K562 (cell line): ENCODE measurements around the gene USP31. TPM values are rescaled to one million over a fixed set of nuclear protein-coding genes. Genes with fewer than 3 reads are reported as not detected.

Source experiments
- ATAC-seq: fragments of 200-7000 bp; cut with Tn5 transposase; 3 replicates; pipeline ENCODE4 v1.9.1; 2020; ENCODE audit warnings: moderate library complexity
- BruUV-seq: library from RNA; stranded (reverse); fragments of 400-500 nt; replicated peaks from 2 replicates; lab custom pipeline; 2021; lab: Mats Ljungman, UMichigan
- CTCF ChIA-PET: fragments of 300-600 bp; formaldehyde crosslinking; extraction: SDS; loops from one replicate; lab custom pipeline; 2021; ENCODE audit warnings: low intra/inter-chr PET ratio; lab: Yijun Ruan, JAX
- POLR2A ChIA-PET: fragments of 300-600, 350-650 bp; sonication (Branson Sonifier 250); formaldehyde crosslinking; extraction: SDS; loops from one replicate; lab custom pipeline; 2021; ENCODE audit warnings: antibody characterized with exemption, inconsistent platforms; lab: Yijun Ruan, JAX
- DNase-seq, 4 experiments: peaks; one replicate each; pipeline versions ENCODE4 v3.0.0 to v3.0.0-alpha.2; 2011 to 2018; ENCODE audit warnings: low spot score in 3 of 4, mixed read lengths in 3 of 4; ENCODE audit errors: extremely low read depth in 1 of 4
- FAIRE-seq: peaks from 2 replicates; lab custom pipeline; 2011; peaks lifted over from hg19 to GRCh38; lab: Jason Lieb, UNC
- H2AFZ ChIP-seq: 2 replicates; pipeline ENCODE4 v1.6.0; 2011; ENCODE audit warnings: low read depth, low read length, control low read depth, inconsistent platforms
- H3K27ac ChIP-seq: fragments of 200-600 bp; 3 replicates; pipeline ENCODE4 v1.8.0; 2011; ENCODE audit warnings: low read depth, mild to moderate bottlenecking, control low read depth, inconsistent platforms, low read length, moderate library complexity, mixed read lengths; ENCODE audit errors: extremely low read depth
- H3K27me3 ChIP-seq, 2 experiments: fragments of 300-600 bp in 1 of 2; 2 replicates in 1 of 2; 3 replicates in 1 of 2; pipeline versions ENCODE4 v1.6.0 to v1.8.0; 2011; ENCODE audit warnings: inconsistent platforms in 2 of 2, low read length in 2 of 2, mild to moderate bottlenecking in 1 of 2, mixed read lengths in 1 of 2, moderate library complexity in 1 of 2; ENCODE audit not compliant: control insufficient read depth in 2 of 2, insufficient read depth in 2 of 2
- H3K36me3 ChIP-seq: fragments of 300-600 bp; 3 replicates; pipeline ENCODE4 v1.8.0; 2011; ENCODE audit warnings: mild to moderate bottlenecking, low read length, inconsistent platforms; ENCODE audit not compliant: control insufficient read depth, insufficient read depth
- H3K4me1 ChIP-seq, 2 experiments: fragments of 200-600 bp in 1 of 2; replicated peaks in 1 of 2; 2 replicates in 1 of 2; 3 replicates in 1 of 2; pipeline versions ENCODE4 v1.5.1 to v1.8.0; 2011; ENCODE audit warnings: inconsistent platforms in 2 of 2, low read length in 2 of 2, mild to moderate bottlenecking in 1 of 2, mixed read lengths in 1 of 2, moderate library complexity in 1 of 2; ENCODE audit not compliant: control insufficient read depth in 2 of 2, insufficient read depth in 2 of 2
- H3K4me2 ChIP-seq: 2 replicates; pipeline ENCODE4 v1.6.1; 2011; ENCODE audit warnings: low read length, control low read depth, inconsistent platforms, mixed read lengths; ENCODE audit not compliant: insufficient read depth
- H3K4me3 ChIP-seq: fragments of 200-600 bp; sonication (generic), shearing (Covaris generic); 2 replicates; pipeline ENCODE4 v1.5.1; 2016; ENCODE audit warnings: control low read depth, inconsistent platforms
- H3K79me2 ChIP-seq: fragments of 200-600 bp; 3 replicates; pipeline ENCODE4 v1.8.0; 2011; ENCODE audit warnings: low read length, inconsistent platforms; ENCODE audit not compliant: control insufficient read depth, insufficient read depth
- H3K9ac ChIP-seq, 2 experiments: 2 replicates each; pipeline versions ENCODE4 v1.6.0 to v1.6.1; 2011; ENCODE audit warnings: low read depth in 2 of 2, low read length in 2 of 2, control low read depth in 1 of 2, inconsistent platforms in 1 of 2, mild to moderate bottlenecking in 1 of 2, mixed read lengths in 1 of 2; ENCODE audit not compliant: insufficient read depth in 1 of 2
- H3K9me1 ChIP-seq: one replicate; pipeline ENCODE4 v1.6.0; 2011; ENCODE audit warnings: inconsistent platforms, mild to moderate bottlenecking, low read length, moderate library complexity; ENCODE audit not compliant: control insufficient read depth, insufficient read depth
- H3K9me3 ChIP-seq: replicated peaks from 2 replicates; pipeline ENCODE4 v1.5.1; 2011; ENCODE audit warnings: low read depth, low read length, inconsistent platforms; ENCODE audit not compliant: control insufficient read depth, insufficient read depth
- H4K20me1 ChIP-seq: replicated peaks from 2 replicates; pipeline ENCODE4 v1.6.1; 2011; ENCODE audit warnings: low read length, inconsistent platforms, mixed read lengths; ENCODE audit not compliant: control insufficient read depth, insufficient read depth
- CBX8 ChIP-seq: fragments of 200-600 bp; sonication (generic); IDR thresholded peaks from 2 replicates; pipeline ENCODE4 v1.6.1; 2012; ENCODE audit warnings: borderline replicate concordance, mixed run types, low read depth, mild to moderate bottlenecking, moderate library complexity, mixed read lengths, low read length, control low read depth, inconsistent platforms; ENCODE audit not compliant: poor library complexity, severe bottlenecking; ENCODE audit errors: extremely low read depth
- CCNT2 ChIP-seq: IDR thresholded peaks from 2 replicates; pipeline ENCODE4 v1.6.1; 2011; ENCODE audit warnings: borderline replicate concordance, low read depth, mild to moderate bottlenecking, moderate library complexity, mixed read lengths, low read length; ENCODE audit not compliant: insufficient read length; ENCODE audit errors: extremely low read depth
- CREM ChIP-seq: IDR thresholded peaks from 2 replicates; pipeline ENCODE4 v1.6.1; 2014; ENCODE audit warnings: antibody characterized with exemption, low read depth
- ZNF121 ChIP-seq: sonication (generic); formaldehyde crosslinking; conservative IDR thresholded peaks from 2 replicates; pipeline ENCODE4 v1.8.0; 2022; ENCODE audit warnings: missing genetic modification reagents
- WGBS: fragments of 100-300 bp; shearing (Covaris generic); methylation state at CpG from one replicate; pipeline ENCODE4 v1.1.6; 2016; ENCODE audit warnings: low coverage, mixed read lengths; ENCODE audit not compliant: insufficient coverage; ENCODE audit errors: missing lambda C conversion rate; 5-methylcytosine and 5-hydroxymethylcytosine counted together
- in situ Hi-C: fragments of 300-500 bp; cut with MboI; formaldehyde crosslinking; loops from 4 replicates; pipeline ENCODE4 v1.15.0; 2018; ENCODE audit warnings: inconsistent platforms, mixed read lengths
- intact Hi-C: fragments of 100-400 bp; cut with micrococcal nuclease; formaldehyde crosslinking; loops from 2 replicates; pipeline ENCODE4 v1.14.2; 2022
- polyA plus RNA-seq, 8 experiments: library from polyadenylated mRNA; depleted of rRNA in 4 of 8; stranded (reverse) in 5 of 8; unstranded in 3 of 8; fragments of >200 nt; fragmentation: Nextera tagmentation in 2 of 8; fragmentation: Illumina TruSeq in 1 of 8; extraction: Ambion mirVana in 2 of 8; extraction: Trizol in 1 of 8; gene quantifications; 2 replicates each; pipeline versions ENCODE4 v1.2.1 to v1.2.3, GENCODE V29; 2011 to 2014; ENCODE audit warnings: inconsistent platforms in 1 of 8, missing spikeins in 1 of 8
- total RNA-seq, 7 experiments: library from RNA; depleted of rRNA in 6 of 7; stranded (reverse); fragments of >200 nt in 6 of 7; fragmentation: Illumina TruSeq in 2 of 7; extraction: Trizol in 2 of 7; gene quantifications; 2 replicates each; pipeline versions ENCODE4 v1.2.1 to v1.2.3, GENCODE V29; 2011 to 2021; ENCODE audit warnings: low replicate concordance in 1 of 7
- TF ChIP-seq, protein P1 (sequence below): fragments of 450-650 bp; IDR thresholded peaks from 2 replicates; pipeline ENCODE4 v1.6.1; 2016
- TF ChIP-seq, protein P2 (sequence below): fragments of 250-450 bp; sonication (Bioruptor Pico); IDR thresholded peaks from 2 replicates; pipeline ENCODE4 v1.4.0; 2020; ENCODE audit warnings: mild to moderate bottlenecking, moderate library complexity

USP31 gene
- total and polyA plus RNA-seq, 9 of the 15 experiments (the other 6 are each of a cell fraction or from before 2014, with no cell fraction given) = 0.56 to 4.9 (median 2.9) TPM

DNA sequence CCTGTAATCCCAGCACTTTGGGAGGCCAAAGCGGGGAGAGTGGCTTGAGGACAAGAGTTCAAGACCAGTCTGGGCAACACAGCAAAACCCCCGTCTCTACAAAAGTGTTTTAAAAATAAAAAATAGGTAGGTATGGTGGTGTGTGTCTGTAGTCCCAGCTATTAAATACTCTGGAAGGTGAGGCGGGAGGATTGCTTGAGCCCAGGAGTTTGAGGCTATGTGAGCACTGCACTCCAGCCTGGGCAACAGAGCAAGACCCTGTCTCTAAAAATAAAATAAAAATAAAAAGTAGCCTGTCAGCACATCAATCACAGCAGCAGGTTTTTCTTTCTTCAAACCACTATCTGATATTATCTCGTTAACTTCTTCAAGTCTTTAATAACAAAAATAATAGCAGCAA, 1.6 kb downstream of the USP31 start:
- no TSS peak for BruUV-seq
- Histone ChIP-seq H3K9me3 (no peaks in the 10 kb centered on the region), H3K27ac (no peak overlapping the region), H3K27me3 (peaks cover 0 to 6% of the 10 kb centered on the region in 2 experiments; a peak in 3 of 5 replicates), H3K9ac (peak overlapping the region in 1 of 2 experiments; percentile 8; a peak in 1 of 4 replicates), H3K79me2 (peaks cover 17% of the 10 kb centered on the region), H4K20me1 (no peaks in the 10 kb centered on the region; the same call in none of the 2 replicates), H3K9me1 (no peaks in the 10 kb centered on the region), H3K4me3 (no peak overlapping the region), H3K4me1 (peaks cover 8 to 20% of the 10 kb centered on the region in 2 experiments; a peak in 4 of 5 replicates), H2AFZ (no peak overlapping the region), H3K4me2 (no peak overlapping the region), H3K36me3 (no peaks in the 10 kb centered on the region)
- ChIA-PET CTCF (no interaction called here), POLR2A (no interaction called here)
- ATAC-seq = no peak
- in situ Hi-C loops = no loop called here
- intact Hi-C loops = no loop called here
- FAIRE-seq = no peak
- DNase-seq = no peak
- 64% methylated on average over 4 of the region's 4 CpGs for WGBS
- TF ChIP-seq, protein P1, sequence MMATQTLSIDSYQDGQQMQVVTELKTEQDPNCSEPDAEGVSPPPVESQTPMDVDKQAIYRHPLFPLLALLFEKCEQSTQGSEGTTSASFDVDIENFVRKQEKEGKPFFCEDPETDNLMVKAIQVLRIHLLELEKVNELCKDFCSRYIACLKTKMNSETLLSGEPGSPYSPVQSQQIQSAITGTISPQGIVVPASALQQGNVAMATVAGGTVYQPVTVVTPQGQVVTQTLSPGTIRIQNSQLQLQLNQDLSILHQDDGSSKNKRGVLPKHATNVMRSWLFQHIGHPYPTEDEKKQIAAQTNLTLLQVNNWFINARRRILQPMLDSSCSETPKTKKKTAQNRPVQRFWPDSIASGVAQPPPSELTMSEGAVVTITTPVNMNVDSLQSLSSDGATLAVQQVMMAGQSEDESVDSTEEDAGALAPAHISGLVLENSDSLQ = peak; percentile 42; the same call in 1 of the 2 replicates
- TF ChIP-seq, protein P2, sequence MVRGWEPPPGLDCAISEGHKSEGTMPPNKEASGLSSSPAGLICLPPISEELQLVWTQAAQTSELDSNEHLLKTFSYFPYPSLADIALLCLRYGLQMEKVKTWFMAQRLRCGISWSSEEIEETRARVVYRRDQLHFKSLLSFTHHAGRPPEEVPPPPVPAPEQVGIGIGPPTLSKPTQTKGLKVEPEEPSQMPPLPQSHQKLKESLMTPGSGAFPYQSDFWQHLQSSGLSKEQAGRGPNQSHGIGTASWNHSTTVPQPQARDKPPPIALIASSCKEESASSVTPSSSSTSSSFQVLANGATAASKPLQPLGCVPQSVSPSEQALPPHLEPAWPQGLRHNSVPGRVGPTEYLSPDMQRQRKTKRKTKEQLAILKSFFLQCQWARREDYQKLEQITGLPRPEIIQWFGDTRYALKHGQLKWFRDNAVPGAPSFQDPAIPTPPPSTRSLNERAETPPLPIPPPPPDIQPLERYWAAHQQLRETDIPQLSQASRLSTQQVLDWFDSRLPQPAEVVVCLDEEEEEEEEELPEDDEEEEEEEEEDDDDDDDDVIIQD (CRISPR knock-in tag) = no peak
- no peak for TF ChIP-seq CREM
- TF ChIP-seq CCNT2 = no peak
- no peak for TF ChIP-seq CBX8
- peak; percentile 54; the same call in 1 of the 2 replicates for TF ChIP-seq ZNF121
